Measurements from ENCODE around the gene ADAP2.
A peak's percentile ranks its signal among the peaks of the same experiment; 100 is the strongest.
"Not testable (repeated sequence)": the region's sequence is repeated elsewhere in the genome, so short reads cannot be mapped to it uniquely, and the experiment has no call there.

Gene ADAP2

DNA sequence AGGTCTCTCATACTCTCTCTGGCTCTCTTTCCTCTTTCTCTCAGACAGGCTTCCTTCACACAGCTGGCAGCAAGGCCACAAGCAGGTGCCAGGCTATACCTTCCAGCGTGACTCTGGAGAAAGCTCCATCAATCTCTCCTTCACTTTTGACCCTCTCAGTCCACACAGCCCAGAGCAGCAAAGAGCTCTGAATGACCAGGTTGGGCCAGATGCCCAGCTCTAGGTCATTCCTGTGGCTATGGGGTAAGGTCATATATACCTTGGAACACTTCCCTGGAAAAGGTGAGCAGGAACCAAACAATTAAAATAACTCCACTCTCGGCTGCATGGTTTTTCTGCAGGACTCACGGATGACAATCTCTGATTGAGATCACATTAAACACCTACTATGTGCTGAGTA, 8.8 kb downstream of the ADAP2 start:
- no peak for DNase-seq

DNA sequence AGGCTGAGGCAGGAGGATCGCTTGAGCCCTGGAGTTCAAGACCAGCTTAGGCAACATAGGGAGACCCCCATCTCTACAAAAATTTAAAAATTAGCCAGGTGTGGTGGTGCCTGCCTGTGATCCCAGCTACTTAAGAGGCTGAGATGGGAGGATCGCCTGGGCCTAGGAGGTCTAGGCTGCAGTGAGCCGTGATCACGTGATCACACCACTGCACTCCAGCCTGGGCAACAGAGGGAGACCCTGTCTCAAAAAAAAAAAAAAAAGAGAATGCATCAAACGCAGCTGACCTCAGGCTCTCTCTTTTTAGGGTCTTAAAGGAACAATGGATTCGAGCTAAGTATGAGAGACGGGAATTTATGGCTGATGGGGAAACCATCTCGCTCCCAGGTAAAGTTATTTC, 9.8 kb downstream of the ADAP2 start:
- DNase-seq, result not testable (repeated sequence)

DNA sequence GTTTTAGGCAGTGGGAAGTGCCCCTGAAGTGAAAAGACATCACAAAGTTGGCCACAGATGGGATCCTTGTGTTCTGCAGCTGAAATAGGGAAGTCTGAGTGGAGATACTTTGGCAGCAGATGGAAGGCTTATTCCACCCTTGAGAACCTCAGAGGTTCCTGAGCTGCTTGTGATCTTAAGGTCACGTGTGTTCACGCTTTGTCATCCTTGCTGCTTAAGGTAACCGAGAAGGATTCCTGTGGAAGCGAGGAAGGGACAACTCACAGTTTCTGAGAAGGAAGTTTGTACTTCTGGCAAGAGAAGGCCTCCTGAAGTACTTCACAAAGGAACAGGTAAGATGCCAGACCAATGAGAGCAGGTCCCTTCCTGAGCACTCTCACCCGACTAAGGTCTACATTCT, 12.2 kb downstream of the ADAP2 start:
- DNase-seq, result no peak

DNA sequence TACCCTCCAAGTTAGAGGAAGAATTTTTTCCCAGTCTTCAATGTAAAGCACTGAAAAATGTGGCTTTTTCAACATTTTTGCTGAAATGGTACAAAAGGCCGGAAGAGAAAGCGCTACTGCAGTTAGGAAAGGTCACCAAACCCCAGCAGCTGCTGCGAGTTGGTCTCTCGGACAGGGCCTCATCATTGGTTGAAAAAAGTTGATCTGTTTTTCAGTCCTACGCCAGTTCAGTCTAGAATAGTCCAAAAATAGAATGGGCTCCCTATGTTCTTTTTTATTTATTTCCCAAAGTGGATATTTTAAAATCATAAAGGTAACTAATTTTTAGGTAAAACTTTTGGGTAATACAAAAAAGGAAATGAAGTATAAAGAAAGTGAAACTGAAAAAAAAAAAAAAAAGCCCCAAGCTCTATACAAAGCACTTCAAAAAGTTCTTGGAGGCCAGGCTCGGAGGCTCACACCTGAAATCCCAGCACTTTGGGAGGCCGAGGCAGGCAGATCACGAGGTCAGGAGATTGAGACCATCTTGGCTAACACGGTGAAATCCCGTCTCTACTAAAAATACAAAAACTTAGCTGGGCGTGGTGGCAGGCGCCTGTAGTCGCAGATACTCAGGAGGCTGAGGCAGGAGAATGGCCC, 17.4 kb downstream of the ADAP2 start:
- DNase-seq, result no peak

DNA sequence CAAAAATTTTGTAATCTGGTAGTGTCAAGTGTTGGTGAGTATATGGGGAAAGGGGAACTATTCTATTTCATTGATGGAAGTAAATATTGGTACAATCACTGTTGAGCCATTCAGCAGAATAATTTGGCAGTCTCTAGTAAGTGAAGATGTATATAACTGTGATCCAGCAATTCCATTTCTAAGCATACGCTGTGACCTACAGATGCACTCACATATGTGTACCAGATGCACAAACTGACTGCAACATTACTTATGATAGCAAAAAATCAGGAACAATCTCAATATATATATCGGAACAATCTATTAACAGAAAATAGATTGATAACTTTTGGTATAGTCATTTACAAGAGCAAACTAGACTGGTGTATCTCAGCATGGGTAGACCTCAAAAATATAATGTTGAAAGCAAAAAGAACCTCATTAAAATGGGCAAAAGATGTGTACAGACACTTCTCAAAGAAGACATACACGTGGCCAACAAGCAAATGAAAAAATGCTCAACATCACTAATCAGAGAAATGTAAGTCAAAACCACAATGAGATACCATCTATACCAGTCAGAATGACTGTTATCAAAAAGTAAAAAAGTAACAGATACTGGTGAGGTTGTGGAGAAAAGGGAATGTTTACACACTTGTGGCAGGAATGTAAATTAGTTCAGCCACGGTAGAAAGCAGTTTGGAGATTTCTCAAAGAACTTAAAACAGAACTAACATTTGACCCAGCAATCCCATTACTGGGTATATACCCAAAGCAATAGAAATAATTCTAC, 20.7 kb downstream of the ADAP2 start:
- DNase-seq, result no peak

DNA sequence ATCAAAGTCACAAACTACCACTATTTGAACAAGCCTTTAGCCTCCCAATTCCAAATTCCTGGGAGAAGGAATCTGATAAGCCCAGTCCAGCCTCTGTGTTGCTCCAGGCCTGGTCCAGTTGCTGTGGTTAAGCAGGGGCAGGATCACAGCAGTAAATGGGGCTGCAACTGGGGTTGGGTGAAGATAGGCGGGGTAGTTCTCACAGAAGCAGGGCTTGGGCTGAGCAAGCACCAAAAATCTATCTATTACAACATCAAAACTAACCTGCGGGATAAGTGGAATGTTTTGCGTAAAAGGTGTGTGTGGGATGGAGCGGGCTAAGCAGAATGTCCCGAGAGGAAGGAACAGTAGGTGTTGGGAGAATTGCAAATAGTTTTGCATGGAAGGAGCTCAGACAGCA, 26.1 kb downstream of the ADAP2 start:
- no peak for DNase-seq

DNA sequence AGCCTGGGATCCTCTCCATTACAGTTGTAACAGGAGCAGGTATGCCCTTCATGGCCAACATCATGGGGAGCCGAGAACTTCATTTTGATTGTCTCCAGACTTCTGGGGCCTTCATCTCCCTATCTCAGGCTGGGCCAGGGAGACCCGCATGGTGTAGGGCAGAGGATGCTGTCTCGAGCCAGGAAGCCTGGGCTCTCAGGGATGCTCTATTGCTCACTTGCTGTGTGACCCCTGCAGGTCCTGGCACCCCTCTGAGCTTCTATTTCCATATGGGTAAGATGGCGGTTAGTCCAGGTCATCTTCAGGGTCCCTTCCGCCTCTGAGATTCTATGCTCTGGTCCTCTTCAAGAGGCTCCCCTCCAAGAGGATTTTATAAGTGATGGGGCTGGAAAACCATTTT, 28.4 kb downstream of the ADAP2 start:
- DNase-seq, result no peak

DNA sequence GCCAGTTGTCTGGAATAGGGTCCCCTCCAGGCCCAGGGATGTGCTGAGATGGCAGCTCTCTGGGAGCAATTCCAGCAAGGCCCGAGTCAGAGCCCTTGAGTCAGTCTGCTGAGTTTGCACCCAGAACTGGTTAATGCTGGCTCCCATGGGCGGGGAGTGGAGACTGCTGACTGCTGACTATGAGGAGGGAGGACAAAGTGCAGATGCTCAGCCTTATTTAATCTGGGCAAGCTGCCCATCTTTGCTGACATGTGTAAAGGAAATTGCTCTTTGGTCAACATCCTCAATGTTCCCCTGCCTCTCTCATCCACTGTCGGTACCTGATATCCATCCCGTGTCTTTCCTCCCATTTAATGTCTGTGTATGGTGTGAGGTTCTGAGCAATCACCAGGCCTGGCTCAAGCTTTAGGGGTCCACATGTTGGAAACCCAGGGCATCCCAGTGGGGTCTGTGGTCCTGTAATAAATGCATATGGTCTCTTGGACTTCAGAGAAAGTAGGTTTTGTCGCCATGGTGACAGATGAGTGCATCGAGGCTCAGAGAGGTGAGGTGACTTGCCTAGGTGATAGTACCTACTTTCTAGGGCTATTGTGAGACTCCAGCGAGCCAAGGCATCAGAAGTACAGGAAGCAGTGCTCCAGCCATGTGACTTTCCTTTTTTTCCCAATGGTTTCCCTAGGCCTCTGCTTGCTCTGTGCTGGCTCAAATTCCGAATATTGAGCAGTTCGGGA, 29.1 kb downstream of the ADAP2 start:
- peak; percentile 20 for DNase-seq

DNA sequence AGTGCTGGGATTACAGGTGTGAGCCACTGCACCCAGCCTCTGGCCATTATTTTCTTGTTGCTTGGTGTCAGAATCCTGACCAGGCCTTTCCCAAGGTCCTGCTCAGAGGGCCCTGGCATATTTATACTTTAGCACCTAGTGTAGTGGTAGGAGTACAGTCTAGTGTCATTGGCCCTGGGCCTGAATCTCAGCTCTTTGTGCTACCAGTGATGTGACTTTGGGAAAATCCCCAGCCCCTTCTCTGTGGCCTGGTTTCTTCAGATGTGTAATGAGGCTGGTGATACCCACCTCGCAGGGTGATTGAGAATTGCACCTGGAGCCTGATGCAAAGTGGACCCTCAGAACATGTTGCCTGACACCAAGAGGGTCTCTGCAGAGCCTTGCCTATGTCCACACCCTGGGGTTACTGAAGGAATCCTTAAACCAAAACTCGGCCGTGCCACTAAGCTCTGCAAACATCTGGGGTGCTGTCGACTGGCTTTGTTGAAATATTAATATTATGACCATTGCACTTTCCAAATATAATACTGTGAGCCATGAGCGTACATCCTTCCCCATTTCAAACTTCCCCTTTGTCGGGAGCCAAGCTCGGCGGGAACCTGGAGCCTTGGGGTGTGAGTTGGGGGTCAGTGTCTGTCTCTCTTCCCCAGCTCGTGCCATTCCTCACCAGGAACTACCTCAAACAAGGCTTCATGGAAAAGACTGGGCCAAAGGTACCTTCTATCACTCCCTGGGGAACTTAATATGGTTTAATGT, 31.1 kb downstream of the ADAP2 start:
- DNase-seq, result no peak

DNA sequence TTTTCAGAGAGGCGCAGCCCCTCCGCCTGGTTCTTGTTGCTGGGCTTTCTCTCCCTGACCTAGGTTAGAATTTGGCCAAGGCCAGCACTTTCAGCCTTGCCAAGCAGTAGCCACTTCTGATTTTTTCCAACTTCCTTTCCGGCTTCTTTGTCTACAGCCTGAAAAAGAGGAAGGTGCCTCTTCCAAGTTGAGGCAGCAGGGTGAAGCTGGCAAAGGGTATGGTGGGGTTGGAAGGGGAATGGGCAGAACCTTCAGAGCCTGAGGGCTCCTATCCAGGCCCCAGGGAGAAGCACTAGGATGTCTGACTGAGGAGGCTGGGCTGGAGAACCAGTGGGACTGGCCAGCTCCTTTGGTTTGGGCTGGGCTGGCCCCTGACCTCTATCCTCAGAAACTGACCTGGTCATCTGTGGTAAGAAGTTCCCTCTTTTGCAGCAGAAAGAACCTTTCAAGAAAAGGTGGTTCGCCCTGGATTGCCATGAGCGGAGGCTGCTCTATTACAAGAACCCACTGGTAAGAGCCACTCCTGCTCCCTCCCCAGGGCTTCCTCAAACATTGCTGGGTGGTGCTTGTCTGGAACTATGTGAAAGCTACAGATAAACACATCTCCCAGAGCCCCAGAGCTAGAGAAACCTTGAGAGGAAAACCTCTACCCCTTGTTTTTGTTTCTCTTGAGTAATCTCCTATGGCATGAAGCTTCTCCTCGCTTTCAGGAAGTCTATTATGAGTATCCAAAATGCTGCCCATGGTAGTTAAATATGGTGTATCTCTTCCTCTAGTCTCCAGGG, 32.5 kb downstream of the ADAP2 start:
- no peak for DNase-seq

DNA sequence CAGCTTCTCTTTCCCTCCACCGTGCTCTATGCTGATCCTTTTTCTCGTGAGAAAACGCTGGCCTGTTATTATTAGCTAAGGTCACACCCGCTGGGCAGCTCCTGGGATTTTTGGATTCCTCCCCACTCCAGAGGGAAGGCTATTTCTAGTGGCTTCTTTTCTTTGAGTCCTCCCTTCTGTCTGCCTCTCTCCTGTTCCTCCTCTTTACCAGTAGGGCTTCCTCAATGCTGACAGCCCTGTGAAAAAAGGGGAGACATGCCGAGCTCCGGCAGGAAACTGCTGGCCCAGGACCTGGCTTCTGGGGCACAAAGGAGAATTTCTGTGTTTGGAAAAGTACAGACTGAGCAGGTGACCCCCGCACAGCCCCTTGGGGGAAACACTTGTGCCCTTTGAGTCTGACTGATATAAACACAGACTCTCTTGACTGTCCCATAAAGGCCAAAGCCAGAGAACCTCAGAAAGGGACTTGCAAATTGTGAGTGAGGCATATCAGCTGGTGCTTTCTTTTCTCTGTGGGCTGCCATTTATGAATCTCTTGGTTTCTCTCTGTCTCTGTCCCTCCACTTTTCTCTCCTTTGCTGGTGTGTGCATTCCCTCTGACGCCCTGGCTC, 35.1 kb downstream of the ADAP2 start:
- DNase-seq, result no peak

DNA sequence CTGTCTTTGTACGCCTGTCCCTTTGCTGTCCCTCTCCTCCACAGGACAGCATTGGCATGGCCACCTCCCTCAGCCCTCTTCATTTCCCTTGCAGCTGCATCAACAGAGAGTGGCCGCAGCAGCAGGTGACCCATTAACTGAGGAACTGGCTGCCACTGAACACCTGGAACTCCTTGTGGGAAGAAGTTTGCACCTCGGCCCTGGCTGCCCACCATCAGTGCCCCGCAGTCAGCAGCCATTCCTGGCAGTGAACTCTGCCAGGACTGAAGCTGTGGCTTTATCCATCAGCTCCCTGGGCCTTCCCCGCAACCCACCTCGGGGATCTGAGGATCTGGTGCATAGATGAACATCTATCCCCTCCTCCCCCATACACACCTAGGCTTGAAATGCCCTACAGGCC, 36.0 kb downstream of the ADAP2 start:
- no peak for DNase-seq

DNA sequence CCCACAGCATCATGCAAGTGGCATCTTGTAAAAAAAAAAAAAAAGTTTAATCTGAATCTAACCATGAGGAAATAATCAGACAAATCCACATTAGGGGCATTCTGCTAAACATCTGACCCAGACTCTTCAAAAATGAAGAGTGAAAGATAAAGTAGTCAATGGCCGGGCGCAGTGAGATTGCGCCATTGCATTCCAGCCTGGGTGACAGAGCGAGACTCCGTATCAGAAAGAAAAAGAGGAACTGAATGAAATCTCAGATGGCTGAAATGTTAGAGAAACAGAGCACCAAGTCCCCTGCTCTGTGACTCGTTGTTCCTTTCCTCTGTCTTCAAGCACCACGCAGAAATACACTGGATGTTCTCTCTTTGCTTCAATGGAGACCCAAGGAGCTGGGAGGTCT, 36.4 kb downstream of the ADAP2 start:
- DNase-seq, result no peak

DNA sequence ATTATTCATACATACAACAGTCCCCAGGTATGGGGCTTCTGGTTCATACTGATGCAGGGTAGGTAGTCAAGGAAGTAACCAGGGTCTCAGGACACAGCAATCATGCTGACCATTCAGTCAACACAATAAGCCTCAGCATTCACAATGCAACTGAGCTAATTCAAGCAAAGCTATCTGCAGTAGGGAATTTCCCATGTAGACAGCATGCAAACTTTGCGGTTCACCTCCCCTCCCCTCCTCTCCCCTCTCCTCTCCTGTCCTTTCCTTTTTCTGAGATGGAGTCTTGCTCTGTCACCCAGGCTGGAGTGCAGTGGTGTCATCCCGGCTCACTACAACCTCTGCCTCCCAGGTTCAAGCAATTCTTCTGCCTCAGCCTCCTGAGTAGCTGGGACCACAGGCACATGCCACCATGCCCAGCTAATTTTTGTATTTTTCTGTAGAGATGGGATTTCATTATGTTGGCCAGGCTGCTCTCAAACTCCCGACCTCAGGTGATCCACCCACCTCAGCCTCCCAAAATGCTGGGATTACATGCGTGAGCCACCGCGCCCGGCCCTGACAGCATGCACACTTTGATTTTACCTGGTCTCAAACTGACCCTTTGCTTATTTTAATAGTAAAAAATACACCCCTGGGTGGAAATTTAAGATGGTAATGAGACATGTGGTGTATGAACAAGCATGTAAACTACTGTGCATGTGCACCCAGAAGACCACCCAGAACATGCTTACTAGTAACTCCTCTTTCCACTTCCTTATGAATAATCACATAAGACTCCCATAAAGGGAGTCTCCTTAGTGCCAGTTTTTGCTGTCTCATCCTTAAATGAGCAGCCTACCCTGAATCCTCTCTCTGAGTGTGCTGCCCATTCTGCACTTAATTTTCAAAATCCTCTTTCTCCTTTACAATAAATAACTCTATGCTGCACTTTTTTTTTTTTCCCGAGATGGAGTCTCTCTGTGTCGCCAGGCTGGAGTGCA, 39.8 kb downstream of the ADAP2 start:
- no peak for DNase-seq

DNA sequence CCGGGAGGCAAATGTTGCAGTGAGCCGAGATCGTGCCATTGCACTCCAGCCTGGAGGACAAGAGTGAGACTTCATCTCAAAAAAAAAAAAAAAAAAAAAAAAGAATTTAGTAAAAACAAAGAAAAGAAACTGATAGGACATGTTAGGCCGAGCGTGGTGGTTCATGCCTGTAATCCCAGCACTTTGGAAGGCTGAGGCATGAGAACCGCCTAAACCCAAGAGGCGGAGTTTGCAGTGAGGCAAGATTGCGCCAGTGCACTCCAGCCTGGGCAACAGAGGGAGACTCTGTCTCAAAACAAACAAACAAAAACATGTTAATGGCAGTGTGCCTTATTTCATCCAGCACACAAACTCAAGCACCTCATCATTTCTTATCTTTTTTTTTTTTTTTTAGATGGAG, 42.6 kb downstream of the ADAP2 start:
- not testable (repeated sequence) for DNase-seq

DNA sequence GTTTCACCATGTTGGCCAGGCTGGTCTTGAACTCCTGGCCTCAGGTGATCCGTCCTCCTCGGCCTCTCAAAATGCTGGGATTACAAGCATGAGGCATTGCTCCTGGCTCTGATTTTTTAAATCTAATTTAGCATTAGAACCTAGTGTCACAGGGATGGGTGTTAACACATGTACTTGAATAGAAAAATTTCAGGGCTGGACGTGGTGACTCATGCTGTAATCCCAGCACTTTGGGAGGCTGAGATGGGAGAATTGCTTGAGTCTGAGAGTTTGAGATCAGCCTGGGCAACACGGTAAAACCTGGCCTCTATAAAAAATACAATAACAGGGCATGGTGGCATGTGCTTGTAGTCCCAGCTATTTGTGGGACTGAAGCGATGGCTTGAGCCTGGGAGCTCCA, 43.1 kb downstream of the ADAP2 start:
- no peak for DNase-seq

DNA sequence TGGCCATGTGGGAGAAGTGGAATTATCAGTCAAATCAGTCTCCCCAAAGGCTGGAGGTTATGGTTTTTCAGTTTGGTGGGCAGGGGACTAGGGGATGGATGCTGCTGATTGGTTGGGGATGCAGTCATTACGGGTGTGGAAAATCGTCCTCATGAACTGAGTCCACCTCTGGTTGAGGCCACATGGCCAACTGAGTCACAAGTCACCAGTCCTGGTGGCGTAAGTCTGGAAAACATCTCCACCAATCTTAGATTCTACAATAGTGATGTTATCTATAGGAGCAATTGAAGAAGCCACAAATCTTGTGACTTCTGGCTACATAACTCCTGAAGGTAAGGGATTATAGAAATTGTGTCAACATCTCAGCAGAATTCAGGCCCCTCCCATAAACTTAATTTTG, 43.9 kb downstream of the ADAP2 start:
- no peak for DNase-seq

DNA sequence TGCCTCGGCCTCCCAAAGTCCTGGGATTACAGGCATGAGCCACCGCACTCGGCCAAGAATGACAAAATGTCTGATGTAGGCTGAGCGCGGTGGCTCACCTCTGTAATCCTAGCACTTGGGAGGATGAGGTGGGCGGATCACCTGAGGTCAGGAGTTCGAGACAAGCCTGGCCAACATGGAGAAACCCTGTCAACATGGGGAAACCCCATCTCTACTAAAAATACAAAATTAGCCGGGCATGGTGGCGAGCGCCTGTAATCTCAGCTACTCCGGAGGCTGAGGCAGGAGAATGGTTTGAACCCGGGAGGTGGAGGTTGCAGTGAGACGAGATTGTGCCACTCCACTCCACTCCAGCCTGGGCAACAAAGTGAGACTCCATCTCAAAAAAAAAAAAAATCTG, 46.2 kb downstream of the ADAP2 start:
- DNase-seq, result not testable (repeated sequence)

DNA sequence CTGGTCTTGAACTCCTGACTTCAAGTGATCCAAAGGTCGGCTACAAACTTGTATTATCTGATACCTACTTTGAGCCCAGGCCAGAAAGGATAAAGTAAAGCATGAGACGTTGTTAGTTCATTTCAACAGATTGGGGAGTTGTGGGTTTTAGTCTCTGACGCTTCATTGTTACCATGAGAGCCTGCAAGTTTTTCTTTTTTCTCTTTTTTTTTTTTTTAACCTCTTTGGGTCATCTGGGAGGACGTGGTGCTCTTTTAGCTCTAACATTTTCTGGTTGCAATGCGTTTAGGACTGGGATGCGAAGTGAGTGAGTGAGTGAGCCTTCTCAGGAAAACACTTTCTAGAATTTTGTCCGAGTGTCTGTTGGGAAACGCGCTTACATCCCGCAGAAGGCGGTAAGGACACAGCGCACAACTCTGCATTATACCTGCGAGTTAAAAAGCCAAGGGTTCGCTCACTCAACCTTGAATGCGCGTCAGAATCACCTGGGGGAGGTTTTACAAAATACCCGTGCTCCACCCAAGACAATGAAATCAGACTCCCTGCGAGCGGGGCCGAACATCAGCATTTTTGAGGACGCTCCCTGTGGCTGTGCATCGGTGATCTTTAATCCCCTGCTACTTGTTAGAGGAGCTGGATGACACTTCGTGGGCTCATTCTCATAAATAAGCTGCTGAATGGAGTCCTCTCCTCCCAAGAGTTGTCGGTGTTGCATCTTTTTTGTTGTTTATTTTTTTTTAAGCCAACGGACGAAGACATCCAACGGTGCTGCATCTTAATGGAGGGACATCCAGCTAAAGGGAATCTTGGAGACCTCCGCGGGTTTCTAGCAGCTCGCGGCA, 48.5 kb downstream of the ADAP2 start:
- DNase-seq, result no peak
